Muscle of arm (tissue), 12 donors: ENCODE data around the gene CASTOR2. TPM values are rescaled to one million over a fixed set of nuclear protein-coding genes. Genes with fewer than 3 reads are reported as not detected.
"Not testable (repeated sequence)": the region's sequence is repeated elsewhere in the genome, so short reads cannot be mapped to it uniquely, and the experiment has no call there.

Experiments
- DNase-seq: peaks from one replicate; pipeline ENCODE4 v3.0.0-alpha.2; 2013
- polyA plus RNA-seq, 12 donors: library from polyadenylated mRNA; unstranded; fragments of 120-200 nt; gene quantifications; one replicate each; pipeline ENCODE4 v1.2.1, GENCODE V29; 2013; ENCODE audit not compliant: insufficient read length in 12 of 12

Gene CASTOR2
- polyA plus RNA-seq, 12 donors, result 7.5 to 27.0 (median 12.9) TPM; not detected in 1

GRCh38 chr7:74988436-74988835, 23.9 kb downstream of the CASTOR2 start:
- not testable (repeated sequence) for DNase-seq

GRCh38 chr7:74993121-74993520, 28.6 kb downstream of the CASTOR2 start:
- no peak for DNase-seq

- DNase-seq, result not testable (repeated sequence)
Measured at GRCh38 chr7:74994869-74995543, 30.5 kb downstream of the CASTOR2 start.

GRCh38 chr7:74996361-74996760, 31.9 kb downstream of the CASTOR2 start:
- not testable (repeated sequence) for DNase-seq

GRCh38 chr7:74997811-74998210, 33.3 kb downstream of the CASTOR2 start:
- not testable (repeated sequence) for DNase-seq

GRCh38 chr7:75001356-75001755, 36.9 kb downstream of the CASTOR2 start:
- not testable (repeated sequence) for DNase-seq

GRCh38 chr7:75010036-75010435, 45.5 kb downstream of the CASTOR2 start:
- DNase-seq, result no peak

- DNase-seq, result no peak
Measured at GRCh38 chr7:75017832-75018231, 53.3 kb downstream of the CASTOR2 start.

- no peak for DNase-seq
Measured at GRCh38 chr7:75018570-75019364, 54.3 kb downstream of the CASTOR2 start.

GRCh38 chr7:75019800-75020199, 55.3 kb downstream of the CASTOR2 start:
- DNase-seq, result no peak

GRCh38 chr7:75024922-75025321, 60.4 kb downstream of the CASTOR2 start:
- no peak for DNase-seq

- DNase-seq, result no peak
Measured at GRCh38 chr7:75028299-75028698, 63.8 kb downstream of the CASTOR2 start.

- no peak for DNase-seq
Measured at GRCh38 chr7:75033064-75033463, 68.6 kb downstream of the CASTOR2 start.

- no peak for DNase-seq
Measured at GRCh38 chr7:75033826-75034225, 69.3 kb downstream of the CASTOR2 start.

- DNase-seq, result no peak
Measured at GRCh38 chr7:75038508-75038907, 74.0 kb downstream of the CASTOR2 start.

- no peak for DNase-seq
Measured at GRCh38 chr7:75039166-75039565, 74.7 kb downstream of the CASTOR2 start.

- no peak for DNase-seq
Measured at GRCh38 chr7:75039709-75040108, 75.2 kb downstream of the CASTOR2 start.

GRCh38 chr7:75040512-75040911, 76.0 kb downstream of the CASTOR2 start:
- no peak for DNase-seq

GRCh38 chr7:75042286-75042685, 77.8 kb downstream of the CASTOR2 start:
- no peak for DNase-seq

GRCh38 chr7:75042831-75043703, 78.6 kb downstream of the CASTOR2 start:
- no peak for DNase-seq

GRCh38 chr7:75045881-75046280, 81.4 kb downstream of the CASTOR2 start:
- DNase-seq, result no peak
